Loucy (cell line): ENCODE data around the gene NFKBIA.

ENCODE experiments used
- H2AFZ ChIP-seq: fragments of 200-600 bp; sonication (generic); 2 replicates; pipeline ENCODE4 v1.6.0; 2016; ENCODE audit warnings: antibody characterized with exemption, mild to moderate bottlenecking, low read length, moderate library complexity
- H3F3A ChIP-seq: fragments of 200-600 bp; 2 replicates; pipeline ENCODE4 v1.6.0; 2016; ENCODE audit warnings: antibody characterized with exemption, low read depth, mild to moderate bottlenecking
- H3K27me3 ChIP-seq: fragments of 200-600 bp; sonication (generic); 2 replicates; pipeline ENCODE4 v1.6.1; 2014; ENCODE audit warnings: low read length, mild to moderate bottlenecking; ENCODE audit not compliant: insufficient read depth, poor library complexity, severe bottlenecking
- H3K36me3 ChIP-seq: fragments of 200-600 bp; sonication (generic); 2 replicates; pipeline ENCODE4 v1.6.1; 2016; ENCODE audit warnings: low read length; ENCODE audit not compliant: insufficient read depth
- H3K4me1 ChIP-seq: fragments of 200-600 bp; sonication (generic); 2 replicates; pipeline ENCODE4 v1.5.1; 2014; ENCODE audit warnings: low read length, mild to moderate bottlenecking; ENCODE audit not compliant: insufficient read depth, poor library complexity, severe bottlenecking
- H3K4me2 ChIP-seq: fragments of 200-600 bp; sonication (generic); 2 replicates; pipeline ENCODE4 v1.6.0; 2014; ENCODE audit warnings: antibody characterized with exemption, low read length, low read depth, mild to moderate bottlenecking; ENCODE audit not compliant: poor library complexity, severe bottlenecking
- H3K4me3 ChIP-seq: fragments of 200-600 bp; sonication (generic); 2 replicates; pipeline ENCODE4 v1.5.1; 2014; ENCODE audit warnings: low read length, mild to moderate bottlenecking, mixed read lengths; ENCODE audit not compliant: poor library complexity, severe bottlenecking
- H3K79me2 ChIP-seq: fragments of 200-600 bp; sonication (generic); 2 replicates; pipeline ENCODE4 v1.6.1; 2014; ENCODE audit warnings: low read length; ENCODE audit not compliant: insufficient read depth
- H3K9ac ChIP-seq: fragments of 200-600 bp; sonication (generic); 2 replicates; pipeline ENCODE4 v1.6.0; 2014; ENCODE audit warnings: mild to moderate bottlenecking, low read depth, low read length, moderate library complexity; ENCODE audit not compliant: poor library complexity, severe bottlenecking
- H3K9me2 ChIP-seq: fragments of 200-600 bp; sonication (generic); replicated peaks from 2 replicates; pipeline ENCODE4 v1.6.1; 2016; ENCODE audit warnings: low read depth, low read length, mixed read lengths
- H3K9me3 ChIP-seq: fragments of 200-600 bp; sonication (generic); 2 replicates; pipeline ENCODE4 v1.6.1; 2014; ENCODE audit warnings: mild to moderate bottlenecking, antibody characterized with exemption, low read length, low read depth; ENCODE audit not compliant: insufficient read depth
- H4K20me1 ChIP-seq: fragments of 200-600 bp; sonication (generic); 2 replicates; pipeline ENCODE4 v1.6.0; 2014; ENCODE audit warnings: antibody characterized with exemption, low read length, mild to moderate bottlenecking; ENCODE audit not compliant: insufficient read depth, poor library complexity, severe bottlenecking
- EZH2phosphoT487 ChIP-seq: fragments of 200-600 bp; IDR thresholded peaks from 2 replicates; pipeline ENCODE4 v1.6.1; 2018; ENCODE audit warnings: antibody characterized with exemption, mild to moderate bottlenecking, moderate library complexity, borderline replicate concordance
- TF ChIP-seq, protein P1 (sequence below): fragments of 200-600 bp; sonication (generic); conservative IDR thresholded peaks from 2 replicates; pipeline ENCODE4 v1.5.1; 2014; ENCODE audit warnings: mild to moderate bottlenecking, antibody characterized with exemption, low read length

The NFKBIA gene

DNA sequence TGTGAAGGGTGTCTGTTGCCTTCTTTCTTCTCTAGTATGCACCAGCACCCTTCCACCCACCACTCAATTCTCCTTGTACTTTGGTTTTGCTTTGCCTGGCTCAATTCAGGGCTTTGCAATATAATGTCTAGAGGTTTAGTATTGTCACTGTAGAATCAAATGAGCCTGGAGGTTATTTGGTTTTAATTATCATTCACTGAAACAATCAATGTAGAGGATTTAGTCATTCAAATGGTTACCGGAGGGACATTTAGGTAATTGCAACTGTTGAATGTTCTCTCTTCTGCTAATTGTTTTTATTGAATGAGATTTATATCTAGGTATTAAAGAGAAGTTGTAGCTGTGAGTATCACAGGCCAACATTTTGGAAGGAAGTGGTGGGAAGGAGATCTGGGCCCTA, 29.3 kb upstream of the NFKBIA start:
- Histone ChIP-seq H3K79me2 (no peaks in the 10 kb centered on the region), H3K4me1 (no peaks in the 10 kb centered on the region), H3K36me3 (no peaks in the 10 kb centered on the region), H2AFZ (no peak overlapping the region), H3K4me2 (no peak overlapping the region), H3K9ac (no peak overlapping the region), H4K20me1 (no peaks in the 10 kb centered on the region), H3F3A (no peaks in the 10 kb centered on the region), H3K9me2 (no peaks in the 10 kb centered on the region), H3K27me3 (no peaks in the 10 kb centered on the region), H3K4me3 (no peak overlapping the region), H3K9me3 (no peaks in the 10 kb centered on the region)
- TF ChIP-seq, protein P1, sequence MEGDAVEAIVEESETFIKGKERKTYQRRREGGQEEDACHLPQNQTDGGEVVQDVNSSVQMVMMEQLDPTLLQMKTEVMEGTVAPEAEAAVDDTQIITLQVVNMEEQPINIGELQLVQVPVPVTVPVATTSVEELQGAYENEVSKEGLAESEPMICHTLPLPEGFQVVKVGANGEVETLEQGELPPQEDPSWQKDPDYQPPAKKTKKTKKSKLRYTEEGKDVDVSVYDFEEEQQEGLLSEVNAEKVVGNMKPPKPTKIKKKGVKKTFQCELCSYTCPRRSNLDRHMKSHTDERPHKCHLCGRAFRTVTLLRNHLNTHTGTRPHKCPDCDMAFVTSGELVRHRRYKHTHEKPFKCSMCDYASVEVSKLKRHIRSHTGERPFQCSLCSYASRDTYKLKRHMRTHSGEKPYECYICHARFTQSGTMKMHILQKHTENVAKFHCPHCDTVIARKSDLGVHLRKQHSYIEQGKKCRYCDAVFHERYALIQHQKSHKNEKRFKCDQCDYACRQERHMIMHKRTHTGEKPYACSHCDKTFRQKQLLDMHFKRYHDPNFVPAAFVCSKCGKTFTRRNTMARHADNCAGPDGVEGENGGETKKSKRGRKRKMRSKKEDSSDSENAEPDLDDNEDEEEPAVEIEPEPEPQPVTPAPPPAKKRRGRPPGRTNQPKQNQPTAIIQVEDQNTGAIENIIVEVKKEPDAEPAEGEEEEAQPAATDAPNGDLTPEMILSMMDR: no peak
- TF ChIP-seq EZH2phosphoT487: no peak

DNA sequence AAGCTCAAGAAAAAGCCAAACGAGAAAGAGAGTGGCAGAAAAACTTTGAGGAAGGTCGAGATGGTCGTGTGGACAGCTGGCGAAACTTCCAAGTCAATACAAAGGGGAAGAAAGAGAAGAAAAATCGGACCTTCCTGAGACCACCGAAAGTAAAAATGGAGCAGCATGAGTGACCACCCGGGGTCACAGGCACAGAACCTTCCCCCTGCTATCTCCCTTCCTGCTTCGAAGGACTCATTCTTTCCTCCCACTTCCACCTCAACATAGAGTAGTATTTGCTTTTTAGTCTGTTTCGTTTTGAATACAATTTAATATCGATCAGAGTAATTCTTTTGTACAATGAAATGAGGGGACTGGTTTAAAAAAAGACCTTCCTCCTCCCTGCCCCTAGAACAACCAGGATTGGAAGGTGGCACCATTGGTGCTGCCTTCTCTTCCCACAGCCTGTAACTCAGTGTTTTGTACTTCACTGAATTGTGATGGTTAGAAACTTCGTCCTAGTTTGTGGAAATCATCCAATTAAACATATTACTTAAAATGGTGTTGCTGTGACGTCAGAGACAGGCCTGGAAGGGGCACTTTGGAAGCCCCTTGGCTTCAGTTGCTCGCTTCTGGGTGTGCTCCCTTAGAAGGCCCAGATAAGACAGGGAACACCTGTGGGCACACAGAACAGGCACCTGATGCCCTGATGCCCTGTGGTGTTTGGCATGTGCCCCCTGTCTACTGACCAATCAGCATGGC, 26.1 kb upstream of the NFKBIA start:
- H3K9ac ChIP-seq: no peak overlapping the region
- no peaks in the 10 kb centered on the region for H4K20me1 ChIP-seq
- H3K9me2 ChIP-seq: no peaks in the 10 kb centered on the region
- H3K4me2 ChIP-seq: no peak overlapping the region
- peak overlapping the region; percentile 15; the same call in 1 of the 2 replicates for H2AFZ ChIP-seq
- no peaks in the 10 kb centered on the region for H3K9me3 ChIP-seq
- TF ChIP-seq EZH2phosphoT487: no peak
- H3K4me3 ChIP-seq: no peak overlapping the region
- H3K36me3 ChIP-seq: no peaks in the 10 kb centered on the region
- H3K27me3 ChIP-seq: no peaks in the 10 kb centered on the region
- no peaks in the 10 kb centered on the region for H3K79me2 ChIP-seq
- no peaks in the 10 kb centered on the region for H3K4me1 ChIP-seq
- no peaks in the 10 kb centered on the region for H3F3A ChIP-seq

DNA sequence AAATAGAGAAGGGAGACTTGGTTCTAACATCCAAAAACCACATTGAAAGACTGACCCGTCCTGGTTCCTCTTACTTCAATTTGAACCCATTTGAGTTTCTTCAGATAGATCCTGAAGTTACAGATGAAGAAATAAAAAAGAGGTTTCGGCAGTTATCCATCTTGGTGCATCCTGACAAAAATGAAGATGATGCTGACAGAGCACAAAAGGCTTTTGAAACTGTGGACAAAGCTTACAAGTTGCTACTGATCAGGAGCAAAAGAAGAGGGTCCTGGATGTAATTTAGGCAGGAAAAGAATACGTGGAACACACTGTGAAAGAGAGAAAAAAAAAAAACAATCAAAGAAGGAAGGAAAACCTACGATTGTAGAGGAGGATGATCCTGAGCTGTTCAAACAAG, 25.4 kb upstream of the NFKBIA start:
- Histone ChIP-seq H3K79me2 (no peaks in the 10 kb centered on the region), H3K9me2 (no peaks in the 10 kb centered on the region), H2AFZ (peak overlapping the region; percentile 15; the same call in 1 of the 2 replicates), H3K4me3 (no peak overlapping the region), H4K20me1 (no peaks in the 10 kb centered on the region), H3K9me3 (no peaks in the 10 kb centered on the region), H3F3A (no peaks in the 10 kb centered on the region), H3K36me3 (no peaks in the 10 kb centered on the region), H3K4me1 (no peaks in the 10 kb centered on the region), H3K9ac (no peak overlapping the region), H3K27me3 (no peaks in the 10 kb centered on the region), H3K4me2 (no peak overlapping the region)
- TF ChIP-seq EZH2phosphoT487: no peak
- TF ChIP-seq, protein P1: no peak

DNA sequence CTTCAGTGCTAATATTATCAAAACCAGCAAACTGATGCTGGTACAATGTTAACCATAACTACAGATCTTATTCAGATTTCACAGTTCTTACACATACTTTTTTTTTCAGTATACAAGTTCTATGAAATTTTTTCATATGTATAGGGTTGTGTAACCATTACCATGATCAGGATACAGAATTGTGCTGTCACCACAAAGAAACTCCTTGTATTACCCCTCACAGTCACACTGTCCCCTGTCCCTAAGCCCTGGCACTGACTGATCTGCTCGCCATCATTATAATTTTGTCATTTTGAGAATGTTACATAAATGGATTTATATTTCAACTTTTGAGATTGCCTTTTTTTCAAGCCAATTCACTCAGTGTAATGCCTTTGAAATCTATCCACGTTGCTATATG, 21.3 kb upstream of the NFKBIA start:
- Histone ChIP-seq H3K4me2 (no peak overlapping the region), H3K9me2 (no peaks in the 10 kb centered on the region), H3K9me3 (no peaks in the 10 kb centered on the region), H3F3A (no peaks in the 10 kb centered on the region), H3K27me3 (no peaks in the 10 kb centered on the region), H3K79me2 (no peaks in the 10 kb centered on the region), H3K36me3 (no peaks in the 10 kb centered on the region), H2AFZ (no peak overlapping the region), H3K9ac (no peak overlapping the region), H4K20me1 (no peaks in the 10 kb centered on the region), H3K4me3 (no peak overlapping the region), H3K4me1 (no peaks in the 10 kb centered on the region)
- no peak for TF ChIP-seq EZH2phosphoT487
- TF ChIP-seq, protein P1: no peak
